ENCODE results near the gene ITCH. TPM values are rescaled to one million over a fixed set of nuclear protein-coding genes. Genes with fewer than 3 reads are reported as not detected.

ITCH gene
- total and polyA plus RNA-seq, 2 donors (not counting 3 experiments of a cell fraction or from before 2014, with no cell fraction given), result 6.4 to 57.4 TPM

GRCh38 chr20:34510575-34510974 lies 147.5 kb downstream of the ITCH start:
- Histone ChIP-seq H3K4me3 (replicated peaks in 1 of 3; ENCODE audit: insufficient read depth in 1 of 3, low read depth in 1 of 3, low read length in 3 of 3) (no peak overlapping the region), H3K9me3 (replicated peaks; ENCODE audit: control insufficient read depth, insufficient read depth, low read length) (no peaks in the 10 kb centered on the region), H3K4me2 (ENCODE audit: insufficient read depth, low read length) (no peak overlapping the region), H4K20me1 (replicated peaks; ENCODE audit: control insufficient read depth, extremely low read depth, insufficient read depth, low read length) (no peaks in the 10 kb centered on the region), H3K79me2 (ENCODE audit: control insufficient read depth, insufficient read depth, low read length) (no peaks in the 10 kb centered on the region), H3K4me1 (ENCODE audit: control insufficient read depth, extremely low read depth, insufficient read depth, low read length) (peaks cover 8% of the 10 kb centered on the region), H3K9me1 (replicated peaks; ENCODE audit: control insufficient read depth, extremely low read depth, insufficient read depth, low read length) (no peaks in the 10 kb centered on the region), H3K27me3 (ENCODE audit: control insufficient read depth in 2 of 2, insufficient read depth in 2 of 2, low read length in 2 of 2) (no peaks in the 10 kb centered on the region), H3K36me3 (ENCODE audit: control insufficient read depth in 2 of 2, extremely low read depth in 1 of 2, insufficient read depth in 2 of 2, low read length in 2 of 2) (peaks cover 11 to 16% of the 10 kb centered on the region in 2 experiments), H3K9ac (replicated peaks; ENCODE audit: extremely low read depth, insufficient read depth, low read length) (no peak overlapping the region), H2AFZ (ENCODE audit: low read depth, low read length) (no peak overlapping the region), H3K27ac (ENCODE audit: insufficient read depth, low read depth, low read length) (no peak overlapping the region)
- ChIA-PET CTCF (no interaction called here), POLR2A (no interaction called here)
- TF ChIP-seq MAX (IDR thresholded peaks at IDR 0.05; ENCODE audit: insufficient read depth, insufficient read length), result no peak
- TF ChIP-seq MYC (IDR thresholded peaks at IDR 0.05; ENCODE audit: low read depth, low read length), result no peak
- no peak for TF ChIP-seq CTCF (IDR thresholded peaks at IDR 0.05; ENCODE audit: extremely low read depth in 1 of 2, insufficient read depth in 1 of 2, low read depth in 1 of 2, low read length in 2 of 2)
- TF ChIP-seq JUN (IDR thresholded peaks at IDR 0.05; ENCODE audit: borderline replicate concordance, insufficient read depth, insufficient read length, low read depth), result no peak
- no peak for TF ChIP-seq FOS (IDR thresholded peaks at IDR 0.05; ENCODE audit: borderline replicate concordance, insufficient read depth, low read length)
- no peak for TF ChIP-seq GATA2 (IDR thresholded peaks at IDR 0.05; ENCODE audit: insufficient read depth, insufficient read length, low read depth, low read length)
- TF ChIP-seq POLR2AphosphoS5 (IDR thresholded peaks at IDR 0.05; ENCODE audit: insufficient read depth, low read depth, low read length), result no peak
- no peak for TF ChIP-seq POLR2A (IDR thresholded peaks at IDR 0.05; ENCODE audit: low read depth, low read length)
- TF ChIP-seq EZH2 (IDR thresholded peaks at IDR 0.05; ENCODE audit: borderline replicate concordance, low read depth, low read length, severe bottlenecking), result no peak
- BruUV-seq (replicated peaks), result no TSS peak
- no peak for DNase-seq (ENCODE audit: low read depth, low spot score)
- FAIRE-seq, result no peak
- dilution Hi-C loops (cut with MboI; ENCODE audit: extremely low pct_ligation_motif_present, low sequenced_read_pairs), result no loop called here
- intact Hi-C loops (cut with micrococcal nuclease), result no loop called here

All from endothelial cell of umbilical vein (primary cell).